GM19467 (cell line): ENCODE measurements around the gene UMODL1.
"Not testable (repeated sequence)": the region's sequence is repeated elsewhere in the genome, so short reads cannot be mapped to it uniquely, and the experiment has no call there.

ENCODE experiments used
- ATAC-seq: cut with Tn5 transposase; IDR thresholded peaks from one replicate; pipeline ENCODE4 v1.9.1; 2021; ENCODE audit warnings: mild to moderate bottlenecking, moderate library complexity; ENCODE audit not compliant: unreplicated experiment

Gene UMODL1

DNA sequence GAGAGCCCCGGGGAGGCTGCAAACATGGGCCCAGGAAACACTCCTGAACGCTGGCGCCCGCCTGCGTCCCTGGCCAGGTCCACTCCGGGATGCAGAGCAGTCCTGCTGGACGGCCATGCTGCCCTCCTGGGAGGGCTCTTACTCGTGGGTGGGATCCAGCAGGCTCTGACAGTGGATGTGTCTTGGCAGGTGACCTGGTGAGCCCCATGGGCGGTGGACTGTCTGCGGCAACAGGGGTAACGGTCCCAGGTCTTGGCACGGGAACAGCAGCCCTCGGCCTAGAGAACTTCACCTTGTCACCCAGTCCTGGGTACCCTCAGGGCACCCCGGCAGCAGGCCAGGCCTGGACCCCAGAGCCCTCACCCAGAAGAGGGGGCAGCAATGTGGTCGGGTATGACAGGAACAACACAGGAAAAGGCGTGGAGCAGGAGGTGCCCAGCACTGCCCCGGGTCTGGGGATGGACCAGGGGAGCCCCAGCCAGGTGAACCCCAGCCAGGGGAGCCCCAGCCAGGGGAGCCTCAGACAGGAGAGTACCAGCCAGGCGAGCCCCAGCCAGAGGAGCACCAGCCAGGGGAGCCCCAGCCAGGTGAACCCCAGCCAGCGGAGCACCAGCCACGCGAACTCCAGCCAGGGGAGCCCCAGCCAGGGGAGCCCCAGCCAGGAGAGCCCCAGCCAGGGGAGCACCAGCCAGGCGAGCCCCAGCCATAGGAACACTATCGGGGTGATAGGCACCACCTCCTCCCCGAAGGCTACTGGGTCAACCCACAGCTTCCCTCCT, 39.8 kb downstream of the UMODL1 start:
- no peak for ATAC-seq

- ATAC-seq, result no peak
These were observed 40.3 kb downstream of the UMODL1 start for GRCh38 chr21:42111470-42111743.

DNA sequence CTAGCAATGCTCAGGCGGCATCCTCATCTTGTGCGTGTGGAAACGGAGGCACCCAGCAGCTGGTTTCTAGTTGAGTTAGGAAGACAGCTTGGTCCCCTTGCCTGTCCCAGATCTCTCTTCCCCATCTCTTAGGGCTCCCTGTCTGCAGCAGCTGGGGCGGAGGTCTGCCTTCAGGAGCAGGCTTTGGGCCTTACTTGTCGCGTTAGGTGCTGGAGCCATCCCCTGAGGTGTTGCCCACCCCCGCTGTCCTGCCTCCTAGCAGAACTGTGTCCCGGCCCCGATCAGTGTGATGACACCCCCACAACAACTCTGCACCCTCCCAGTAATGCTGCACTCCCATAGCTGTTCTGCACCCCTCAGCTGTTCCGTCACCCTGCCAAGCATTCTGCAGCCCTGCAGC, 40.7 kb downstream of the UMODL1 start:
- ATAC-seq, result no peak

- no peak for ATAC-seq
These were observed 41.1 kb downstream of the UMODL1 start for GRCh38 chr21:42112238-42112637.

- ATAC-seq, result no peak
These were observed 41.7 kb downstream of the UMODL1 start for GRCh38 chr21:42112857-42113256.

DNA sequence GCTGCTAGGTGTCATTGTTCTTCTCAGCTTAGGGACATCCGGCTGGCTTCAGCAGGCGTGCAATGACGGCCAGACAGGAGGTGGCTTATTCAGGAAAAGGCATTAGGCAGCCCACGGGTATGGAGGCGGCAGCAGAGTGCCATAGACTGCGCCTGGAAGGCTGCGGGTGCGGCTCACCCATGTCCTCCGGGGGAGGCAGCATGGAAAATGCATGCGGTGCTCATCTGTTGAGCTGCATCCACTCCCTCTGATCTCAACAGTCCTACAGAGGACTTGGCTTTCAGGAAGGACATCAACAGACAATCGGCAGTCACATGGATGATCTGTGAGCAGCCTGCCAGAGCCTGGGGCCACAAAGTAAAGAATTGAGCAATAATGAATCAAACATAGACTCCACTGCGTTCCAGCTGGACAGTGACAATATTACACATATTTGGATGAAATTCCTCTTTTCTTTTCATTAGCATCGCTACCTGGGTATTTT, 42.9 kb downstream of the UMODL1 start:
- ATAC-seq, result no peak

DNA sequence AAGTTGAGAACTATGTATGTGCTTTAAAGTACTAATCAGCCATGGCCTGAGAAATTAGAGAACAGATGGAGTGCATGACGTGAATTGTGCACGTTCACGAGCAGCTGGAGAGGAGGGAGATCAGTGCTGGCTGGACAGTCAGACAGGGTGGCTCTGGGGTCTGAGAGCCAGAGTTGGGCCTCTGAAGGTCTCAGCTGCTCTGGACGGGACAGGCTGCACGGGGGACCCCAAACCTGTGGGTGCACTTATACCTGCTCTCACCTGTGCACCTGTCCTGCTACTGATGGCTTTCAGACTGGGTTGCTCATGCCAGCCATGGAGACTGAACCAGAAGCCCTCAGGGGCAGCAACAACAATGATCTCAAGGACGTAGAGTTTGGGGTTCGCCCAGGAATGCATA, 43.5 kb downstream of the UMODL1 start:
- no peak for ATAC-seq

- ATAC-seq, result no peak
These were observed 44.1 kb downstream of the UMODL1 start for GRCh38 chr21:42115136-42115683.

DNA sequence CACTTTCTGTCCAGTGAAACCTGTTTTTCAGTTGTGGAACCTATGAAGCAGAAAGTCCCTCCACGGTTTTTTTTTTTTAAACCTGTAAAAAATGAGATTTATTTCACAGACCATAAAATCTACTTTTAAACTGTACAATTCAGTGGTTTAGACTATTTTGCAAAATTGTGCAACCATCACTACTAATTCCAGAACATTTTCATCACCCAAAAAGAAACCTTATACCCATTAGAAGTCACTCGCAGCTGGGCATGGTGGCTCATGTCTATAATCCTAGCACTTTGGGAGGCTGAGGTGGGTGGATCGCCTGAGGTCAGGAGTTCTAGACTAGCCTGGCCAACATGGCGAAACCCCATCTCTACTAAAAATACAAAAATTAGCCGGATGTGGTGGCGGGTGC, 45.4 kb downstream of the UMODL1 start:
- ATAC-seq, result not testable (repeated sequence)

- no peak for ATAC-seq
These were observed 46.3 kb downstream of the UMODL1 start for GRCh38 chr21:42117229-42117966.

- ATAC-seq, result no peak
These were observed 47.1 kb downstream of the UMODL1 start for GRCh38 chr21:42117967-42118780.

GRCh38 chr21:42118901-42119300, 47.8 kb downstream of the UMODL1 start:
- ATAC-seq, result no peak

GRCh38 chr21:42120101-42120902, 49.2 kb downstream of the UMODL1 start:
- no peak for ATAC-seq

GRCh38 chr21:42120903-42121535, 49.9 kb downstream of the UMODL1 start:
- no peak for ATAC-seq

DNA sequence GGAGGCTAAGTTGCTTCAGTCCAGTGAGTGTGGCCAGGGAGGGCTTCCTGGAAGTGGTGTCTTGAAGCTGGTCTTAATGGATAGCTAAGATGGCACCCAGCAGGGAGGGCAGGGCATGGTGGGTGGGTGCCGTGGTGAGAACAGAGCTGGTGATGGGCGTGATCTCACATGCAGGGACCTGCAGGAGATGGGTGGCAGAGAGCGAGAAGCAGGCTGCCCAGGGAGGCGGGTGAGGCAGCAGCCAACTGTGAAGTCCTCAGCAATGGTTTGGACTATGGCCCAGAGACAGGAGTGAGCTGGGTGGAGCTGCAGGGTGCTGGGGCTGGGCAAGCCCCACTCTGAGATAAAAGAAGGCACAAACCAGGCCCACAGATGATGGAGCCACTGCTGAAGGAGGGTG, 50.7 kb downstream of the UMODL1 start:
- no peak for ATAC-seq

DNA sequence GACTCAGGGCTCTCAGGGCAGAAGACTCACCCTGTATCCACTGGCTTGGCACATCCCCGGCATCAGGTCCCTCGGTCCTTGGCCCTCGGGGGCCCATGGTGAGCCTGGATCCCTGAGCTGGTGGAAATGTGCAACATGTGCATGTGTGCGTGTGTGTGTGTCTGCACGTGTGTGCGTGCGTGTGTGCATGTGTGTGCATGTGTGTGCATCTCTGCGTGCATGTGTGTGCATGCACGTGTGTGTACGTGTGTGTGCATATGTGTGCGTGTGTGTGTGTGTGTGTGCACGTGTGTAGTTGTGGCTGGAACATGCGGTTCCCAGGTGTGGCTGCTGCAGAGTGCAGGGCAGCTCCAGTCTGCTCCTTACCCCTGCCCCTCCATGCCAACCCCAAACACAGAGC, 51.3 kb downstream of the UMODL1 start:
- no peak for ATAC-seq

GRCh38 chr21:42122808-42123207, 51.7 kb downstream of the UMODL1 start:
- no peak for ATAC-seq

- no peak for ATAC-seq
These were observed 52.2 kb downstream of the UMODL1 start for GRCh38 chr21:42123219-42123908.

GRCh38 chr21:42124081-42124480, 53.0 kb downstream of the UMODL1 start:
- no peak for ATAC-seq
